Pancreas (tissue), 10 donors: ENCODE results near the gene ARHGAP6. TPM values are rescaled to one million over a fixed set of nuclear protein-coding genes. Genes with fewer than 3 reads are reported as not detected.

ENCODE experiments used
- ATAC-seq, 4 donors: fragments of 200-7000 bp; cut with Tn5 transposase; one replicate each; pipeline versions ENCODE4 v1.8.0 to v1.9.1; 2020; ENCODE audit warnings: mild to moderate bottlenecking in 4 of 4, moderate library complexity in 4 of 4
- DNase-seq, 6 donors: peaks; one replicate each; pipeline ENCODE4 v3.0.0-alpha.2; 2020
- FAIRE-seq: peaks from 2 replicates; lab custom pipeline; 2012; peaks lifted over from hg19 to GRCh38; lab: Jason Lieb, UNC
- H3K27ac ChIP-seq, 4 donors: fragments of 200-600 bp; sonication (generic); 1 replicate in 3 of 4; 2 replicates in 1 of 4; pipeline versions ENCODE4 v1.5.0 to v1.8.0; 2020
- H3K27me3 ChIP-seq, 4 donors: fragments of 200-600 bp; one replicate each; pipeline ENCODE4 v1.8.0; 2021
- H3K36me3 ChIP-seq, 3 donors: fragments of 200-600 bp; sonication (generic) in 1 of 3; one replicate each; pipeline versions ENCODE4 v1.5.0 to v1.8.0; 2020 to 2021
- H3K4me1 ChIP-seq, 3 donors: fragments of 200-600 bp; one replicate each; pipeline ENCODE4 v1.8.0; 2021
- H3K4me3 ChIP-seq, 4 donors: fragments of 200-600 bp; sonication (generic) in 2 of 4; one replicate each; pipeline versions ENCODE4 v1.5.0 to v1.8.0; 2020 to 2021
- H3K9me3 ChIP-seq, 4 donors: fragments of 200-600 bp; one replicate each; pipeline ENCODE4 v1.8.0; 2021
- WGBS, 2 donors: extraction: QIAGEN DNeasy Blood & Tissue Kit; methylation state at CpG; one replicate each; pipeline ENCODE4 v1.1.7; 2013; 5-methylcytosine and 5-hydroxymethylcytosine counted together
- intact Hi-C, 3 donors: fragments of 100-400 bp; cut with DNase I; formaldehyde crosslinking; loops; one replicate each; pipeline versions ENCODE4 v1.11.1 to v1.14.2; 2022
- polyA plus RNA-seq, 2 donors: library from polyadenylated mRNA; stranded (reverse); fragments of 200-250 nt; gene quantifications; one replicate each; pipeline ENCODE4 v1.2.3, GENCODE V29; 2013
- total RNA-seq, 6 donors: library from RNA; stranded (reverse); fragmentation: NEBNext Ultra II Directional in 4 of 6; extraction: Animal tissue kit (Norgen Biotek cat#: 25700) in 4 of 6; gene quantifications; one replicate each; pipeline versions ENCODE4 v1.2.1 to v1.2.4, GENCODE V29; 2021 to 2023
- TF ChIP-seq, protein P1 (sequence below), 4 donors: fragments of 200-600 bp; sonication (generic) in 3 of 4; IDR thresholded peaks; one replicate each; pipeline versions ENCODE4 v1.5.0 to v1.8.0; 2021; ENCODE audit warnings: antibody characterized with exemption in 4 of 4
- donor health status: healthy with polysubstance abuse.
- donor health status: DM: no; HTN: no; CAD: no; lungs with moderate emphysema.
- donor health status: DM: no; HTN: no; CAD: no.
- donor health status: control.
- donor health status: control.
- donor health status: Bipolar disorder and iron deficiency.
- donor health status: DM: yes; HTN: yes; CAD: no.
- donor health status: DM: no; HTN: no; CAD: no.
- donor health status: DM: no; HTN: no; CAD: no.
- donor health status: DM: yes; HTN: yes; CAD: no.

Gene ARHGAP6
- total and polyA plus RNA-seq, 8 donors, result 0.79 to 3.3 (median 1.1) TPM

DNA sequence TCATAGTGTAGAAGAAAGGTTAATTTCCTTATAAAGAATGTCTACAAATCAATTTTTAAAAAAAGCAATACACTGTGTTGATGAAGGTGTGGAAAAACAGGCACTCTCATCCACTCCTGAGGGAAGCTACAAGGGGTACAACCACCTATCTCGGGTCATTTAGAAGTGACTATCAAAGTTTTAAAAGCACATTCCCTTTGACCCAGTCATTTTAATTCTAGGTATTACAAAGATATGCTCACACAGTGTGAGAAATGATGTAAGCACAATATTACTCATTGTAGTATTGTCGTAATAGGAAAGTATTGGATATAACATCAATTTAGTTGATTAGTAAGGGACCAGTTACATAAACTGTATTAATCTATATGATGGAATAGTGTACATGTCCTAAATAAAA is 562.0 kb downstream of the ARHGAP6 start:
- no peak overlapping the region for H3K4me3 ChIP-seq
- no peaks in the 10 kb centered on the region for H3K9me3 ChIP-seq
- intact Hi-C loops, result no loop called here
- H3K4me1 ChIP-seq, result no peaks in the 10 kb centered on the region
- FAIRE-seq, result no peak
- TF ChIP-seq, protein P1, sequence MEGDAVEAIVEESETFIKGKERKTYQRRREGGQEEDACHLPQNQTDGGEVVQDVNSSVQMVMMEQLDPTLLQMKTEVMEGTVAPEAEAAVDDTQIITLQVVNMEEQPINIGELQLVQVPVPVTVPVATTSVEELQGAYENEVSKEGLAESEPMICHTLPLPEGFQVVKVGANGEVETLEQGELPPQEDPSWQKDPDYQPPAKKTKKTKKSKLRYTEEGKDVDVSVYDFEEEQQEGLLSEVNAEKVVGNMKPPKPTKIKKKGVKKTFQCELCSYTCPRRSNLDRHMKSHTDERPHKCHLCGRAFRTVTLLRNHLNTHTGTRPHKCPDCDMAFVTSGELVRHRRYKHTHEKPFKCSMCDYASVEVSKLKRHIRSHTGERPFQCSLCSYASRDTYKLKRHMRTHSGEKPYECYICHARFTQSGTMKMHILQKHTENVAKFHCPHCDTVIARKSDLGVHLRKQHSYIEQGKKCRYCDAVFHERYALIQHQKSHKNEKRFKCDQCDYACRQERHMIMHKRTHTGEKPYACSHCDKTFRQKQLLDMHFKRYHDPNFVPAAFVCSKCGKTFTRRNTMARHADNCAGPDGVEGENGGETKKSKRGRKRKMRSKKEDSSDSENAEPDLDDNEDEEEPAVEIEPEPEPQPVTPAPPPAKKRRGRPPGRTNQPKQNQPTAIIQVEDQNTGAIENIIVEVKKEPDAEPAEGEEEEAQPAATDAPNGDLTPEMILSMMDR (IDR thresholded peaks at IDR 0.05), result no peak
- DNase-seq, result no peak
- 67 to 81% methylated on average over 2 of the region's 2 CpGs for WGBS, 2 donors
- H3K27me3 ChIP-seq, result peaks cover 0 to 3% (median 0%) of the 10 kb centered on the region in 4 donors
- H3K27ac ChIP-seq, result no peak overlapping the region
- no peaks in the 10 kb centered on the region for H3K36me3 ChIP-seq
- no peak for ATAC-seq

DNA sequence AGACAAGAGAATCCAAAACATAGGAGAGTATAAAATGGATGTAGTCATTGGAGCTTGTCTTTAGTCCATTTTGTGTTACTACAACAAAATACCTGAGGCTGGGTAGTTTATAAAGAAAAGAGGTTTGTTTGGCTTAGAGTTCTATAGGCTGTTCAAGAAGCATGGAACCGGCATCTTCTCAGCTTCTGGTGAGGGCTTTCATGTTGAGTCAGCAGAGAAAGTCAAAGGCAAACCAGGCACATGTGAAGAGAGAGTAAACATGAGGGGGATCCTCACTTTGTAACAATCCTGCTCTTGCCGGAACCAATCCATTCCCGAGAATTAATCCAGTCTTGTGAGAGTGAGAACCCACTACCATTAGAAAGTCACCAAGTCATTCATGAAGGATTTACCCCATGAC is 562.7 kb downstream of the ARHGAP6 start:
- no peak for DNase-seq
- no peak for FAIRE-seq
- Histone ChIP-seq H3K4me1 (no peaks in the 10 kb centered on the region), H3K27me3 (peaks cover 0 to 3% (median 0%) of the 10 kb centered on the region in 4 donors), H3K27ac (no peak overlapping the region), H3K36me3 (no peaks in the 10 kb centered on the region), H3K4me3 (no peak overlapping the region), H3K9me3 (no peaks in the 10 kb centered on the region)
- no peak for ATAC-seq
- TF ChIP-seq, protein P1 (IDR thresholded peaks at IDR 0.05), result no peak
- 81 to 94% methylated on average over 3 of the region's 3 CpGs for WGBS, 2 donors
- intact Hi-C loops, result no loop called here

DNA sequence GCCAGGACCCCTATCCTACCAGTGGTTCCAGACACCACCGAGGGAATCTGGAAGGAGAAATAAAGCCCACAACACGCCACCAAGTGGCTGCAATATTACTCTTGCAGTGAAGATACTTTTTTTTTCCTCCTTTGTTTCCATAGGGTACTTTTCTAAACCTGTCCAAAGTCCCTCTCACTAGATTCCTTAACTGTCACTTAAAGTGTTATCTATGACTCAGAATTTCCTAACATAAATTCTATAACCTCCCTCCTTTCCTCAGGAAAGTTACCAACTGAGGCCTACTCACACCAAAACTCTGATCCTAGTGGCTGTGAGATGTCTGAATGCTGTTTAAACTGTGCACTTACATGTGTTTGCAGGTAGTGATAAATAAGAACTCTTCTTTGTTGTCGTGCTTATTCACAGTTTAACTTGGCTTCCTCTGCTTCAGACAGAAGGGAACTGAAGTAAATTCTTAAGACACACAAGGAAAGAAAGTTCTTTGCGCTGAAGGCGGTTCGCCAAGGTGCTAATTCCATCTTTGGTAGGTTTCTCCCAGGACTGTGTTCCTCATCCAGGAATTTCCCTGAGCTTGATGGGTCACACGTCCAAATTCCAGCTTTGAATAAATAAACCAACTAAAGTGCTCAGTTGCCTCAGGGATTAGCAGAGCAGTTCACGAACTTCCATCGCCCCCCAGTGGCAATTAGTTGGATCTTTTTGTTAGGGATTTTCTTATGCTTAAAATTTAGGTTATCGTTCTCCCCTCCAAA is 565.3 kb downstream of the ARHGAP6 start:
- Histone ChIP-seq H3K4me1 (no peaks in the 10 kb centered on the region), H3K27ac (no peak overlapping the region), H3K9me3 (no peaks in the 10 kb centered on the region), H3K4me3 (no peak overlapping the region), H3K36me3 (no peaks in the 10 kb centered on the region), H3K27me3 (peaks cover 0 to 4% (median 0%) of the 10 kb centered on the region in 4 donors)
- intact Hi-C loops, result no loop called here
- ATAC-seq (peak in 3 of 4 donors; percentile 43 to 82 (median 64)), FAIRE-seq (peak; percentile 96), DNase-seq (no peak)
- 37 to 47% methylated on average over 10 of the region's 10 CpGs for WGBS, 2 donors
- TF ChIP-seq, protein P1 (IDR thresholded peaks at IDR 0.05), result no peak

DNA sequence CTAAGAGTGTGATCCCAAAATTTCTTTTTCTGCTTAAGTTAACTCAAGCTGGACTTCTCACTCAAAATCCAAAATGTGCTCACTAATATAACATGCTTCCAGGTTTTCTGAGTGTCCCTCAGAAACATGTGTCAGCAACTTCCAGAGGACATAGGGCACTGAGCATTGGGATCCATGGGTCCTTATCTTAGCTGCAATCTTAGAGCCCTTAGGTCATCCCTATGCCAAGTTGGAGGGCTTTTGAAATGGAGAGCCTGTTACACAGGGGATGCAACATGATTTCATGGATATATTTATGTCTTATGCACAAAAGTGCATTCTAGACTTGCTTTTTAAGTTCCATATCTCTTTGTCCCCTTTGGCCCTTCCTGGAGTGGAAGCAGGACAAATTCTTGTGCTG is 566.3 kb downstream of the ARHGAP6 start:
- H3K9me3 ChIP-seq, result no peaks in the 10 kb centered on the region
- H3K27ac ChIP-seq, result no peak overlapping the region
- ATAC-seq, result no peak
- H3K4me1 ChIP-seq, result no peaks in the 10 kb centered on the region
- FAIRE-seq, result no peak
- H3K27me3 ChIP-seq, result peaks cover 0 to 4% (median 0%) of the 10 kb centered on the region in 4 donors
- intact Hi-C loops, result no loop called here
- H3K36me3 ChIP-seq, result no peaks in the 10 kb centered on the region
- no peak for DNase-seq
- no peak overlapping the region for H3K4me3 ChIP-seq
- TF ChIP-seq, protein P1 (IDR thresholded peaks at IDR 0.05), result no peak

DNA sequence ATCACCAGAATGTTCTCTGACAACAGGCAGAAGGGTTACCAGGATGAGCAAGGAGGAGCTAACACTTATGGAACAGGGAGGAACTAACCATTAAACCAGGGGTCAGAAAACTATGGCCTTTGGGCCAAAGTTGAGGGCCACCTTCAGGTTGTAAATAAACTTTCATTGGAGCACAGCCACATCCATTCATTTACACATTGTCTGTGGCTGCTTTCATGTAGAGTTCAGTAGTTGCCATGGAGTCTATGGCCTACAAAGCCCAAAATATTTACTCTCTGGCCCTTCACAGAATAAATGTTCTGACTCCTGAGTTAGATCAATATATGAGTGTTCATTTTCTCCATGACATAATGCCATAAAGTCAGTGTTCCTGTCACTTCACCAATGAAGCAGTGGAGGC is 567.8 kb downstream of the ARHGAP6 start:
- intact Hi-C loops, result no loop called here
- TF ChIP-seq, protein P1 (IDR thresholded peaks at IDR 0.05), result no peak
- Histone ChIP-seq H3K27ac (no peak overlapping the region), H3K9me3 (no peaks in the 10 kb centered on the region), H3K36me3 (no peaks in the 10 kb centered on the region), H3K4me3 (no peak overlapping the region), H3K4me1 (no peaks in the 10 kb centered on the region), H3K27me3 (peaks cover 0 to 4% (median 0%) of the 10 kb centered on the region in 4 donors)
- peak in 1 of 4 donors; percentile 14 for ATAC-seq
- DNase-seq, result no peak
- FAIRE-seq, result no peak
